HG03460 (cell line): ENCODE measurements around the gene POC5.

ENCODE experiments used
- ATAC-seq: cut with Tn5 transposase; IDR thresholded peaks from one replicate; pipeline ENCODE4 v1.9.1; 2021; ENCODE audit not compliant: unreplicated experiment

The POC5 gene

DNA sequence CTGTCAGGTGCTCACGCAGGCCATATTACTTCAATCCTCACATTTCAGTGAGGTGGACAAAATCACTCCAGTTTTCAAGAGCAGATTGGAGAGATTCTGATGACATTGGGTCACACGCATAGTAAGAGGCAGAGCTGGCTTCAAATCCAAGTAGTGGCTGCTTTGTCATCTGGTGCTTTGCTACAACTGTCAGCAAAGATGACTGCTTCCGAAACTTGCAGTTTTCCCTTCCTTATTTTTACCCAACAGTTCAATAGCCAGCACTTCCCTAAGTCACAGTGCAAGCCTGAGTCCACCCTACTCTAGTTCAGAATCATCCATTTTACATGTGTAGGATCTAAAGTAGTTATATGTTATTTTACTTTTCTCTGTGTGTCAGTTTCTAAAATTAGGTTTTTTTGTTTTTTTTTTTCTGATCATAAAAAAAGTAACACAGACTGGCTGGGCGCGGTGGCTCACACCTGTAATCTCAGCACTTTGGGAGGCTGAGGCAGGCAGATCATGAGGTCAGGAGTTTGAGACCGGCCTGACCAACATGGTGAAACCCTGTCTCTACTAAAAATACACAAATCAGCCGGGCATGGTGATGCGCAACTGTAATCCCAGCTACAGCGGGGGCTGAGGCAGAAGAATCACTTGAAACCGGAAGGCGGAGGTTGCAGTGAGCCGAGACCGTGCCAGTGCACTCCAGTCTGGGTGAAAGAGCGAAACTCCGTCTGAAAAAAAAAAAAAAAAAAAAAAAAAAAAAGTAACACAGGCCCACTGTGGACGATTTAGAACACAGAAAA lies 56.4 kb downstream of the POC5 start:
- no peak for ATAC-seq

DNA sequence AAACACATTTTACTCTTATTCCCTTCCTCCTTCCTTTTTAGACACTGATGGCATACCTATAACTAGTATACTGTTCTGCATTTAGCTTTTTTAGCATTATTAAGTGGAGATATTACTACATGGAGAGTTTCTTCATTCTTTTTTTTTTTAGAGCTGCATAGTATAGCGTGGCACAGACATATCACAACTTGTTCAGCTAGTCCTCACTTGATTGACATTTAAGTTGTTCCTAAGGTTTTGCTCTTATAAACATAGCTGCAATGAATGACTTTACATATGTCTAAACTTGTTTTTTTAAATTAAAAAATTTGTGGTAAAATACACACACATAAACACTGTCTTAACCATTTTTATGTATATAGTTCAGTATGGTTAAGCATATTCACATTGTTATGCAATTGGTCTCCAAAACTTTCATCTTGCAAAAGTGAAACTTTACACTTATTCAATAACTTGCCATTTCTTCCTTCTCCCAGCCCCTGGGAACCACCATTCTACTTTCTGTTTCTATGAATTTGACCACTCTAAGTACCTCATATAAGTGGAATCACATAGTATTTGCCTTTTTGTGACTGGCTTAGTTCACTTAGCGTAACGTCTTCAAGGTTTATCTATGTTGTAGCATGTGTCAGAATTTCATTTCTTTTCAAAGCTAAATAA lies 57.3 kb downstream of the POC5 start:
- ATAC-seq: no peak

DNA sequence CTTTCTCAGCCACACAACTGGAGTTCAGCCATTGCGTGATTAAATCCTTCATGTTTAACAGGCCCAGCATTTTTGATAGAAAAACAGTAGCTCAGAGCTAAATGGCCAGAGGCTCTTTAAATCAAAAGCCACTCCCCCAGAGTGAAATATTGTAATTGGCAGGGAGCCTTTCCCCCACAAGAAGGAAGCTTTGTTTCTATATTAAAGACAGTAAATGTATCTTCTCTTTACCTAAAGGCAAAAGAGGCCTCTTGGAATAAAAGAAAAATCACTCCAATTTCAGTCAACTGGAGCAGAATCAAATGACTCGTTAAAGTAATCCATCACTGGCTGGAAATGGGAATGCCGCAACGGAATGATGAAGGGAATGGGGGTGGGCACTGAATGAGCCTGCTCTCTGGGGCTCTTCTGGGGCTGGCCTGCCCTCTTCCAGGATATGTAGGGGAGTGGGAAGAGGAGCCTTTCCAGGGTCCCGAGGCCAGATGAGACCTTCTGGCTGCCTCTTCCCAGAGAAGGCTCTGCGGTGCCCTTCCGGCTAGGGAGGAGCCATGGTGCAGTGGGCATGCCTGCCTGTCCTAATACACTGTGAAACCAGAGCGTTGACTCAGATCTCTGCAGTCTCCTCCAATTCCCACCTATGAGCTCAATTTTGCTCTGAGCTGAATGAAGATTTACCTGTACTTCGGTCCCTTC lies 60.8 kb downstream of the POC5 start:
- ATAC-seq: no peak

DNA sequence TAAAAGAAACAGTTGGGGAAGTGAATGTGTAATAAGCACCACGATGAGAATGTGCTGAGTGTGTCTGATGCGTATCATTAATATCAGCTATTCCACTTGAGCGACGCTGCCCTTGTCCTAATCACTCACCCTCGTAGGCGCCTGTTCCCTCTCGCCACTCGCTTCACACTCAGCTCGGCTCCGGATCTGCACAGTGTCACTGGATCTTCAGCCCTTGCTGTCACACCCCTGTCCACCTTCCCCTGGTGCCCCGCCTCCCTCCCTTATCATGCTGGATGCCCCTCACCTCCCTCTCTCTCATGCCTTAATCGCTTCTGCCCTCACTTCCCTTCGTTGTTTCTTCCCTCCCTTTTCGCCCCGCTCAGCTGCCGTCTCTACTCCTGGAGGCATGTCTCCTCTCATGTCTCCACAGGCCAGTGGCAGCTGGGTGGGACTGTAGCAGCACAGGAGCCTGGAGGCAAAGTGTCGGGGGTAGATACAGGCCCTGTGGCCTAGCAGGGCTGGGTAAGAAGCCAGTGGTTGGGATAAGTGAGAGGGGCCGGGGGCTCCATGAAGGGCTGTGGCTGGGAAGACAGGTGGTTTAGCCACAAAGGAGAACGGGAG lies 62.4 kb downstream of the POC5 start:
- ATAC-seq: no peak

DNA sequence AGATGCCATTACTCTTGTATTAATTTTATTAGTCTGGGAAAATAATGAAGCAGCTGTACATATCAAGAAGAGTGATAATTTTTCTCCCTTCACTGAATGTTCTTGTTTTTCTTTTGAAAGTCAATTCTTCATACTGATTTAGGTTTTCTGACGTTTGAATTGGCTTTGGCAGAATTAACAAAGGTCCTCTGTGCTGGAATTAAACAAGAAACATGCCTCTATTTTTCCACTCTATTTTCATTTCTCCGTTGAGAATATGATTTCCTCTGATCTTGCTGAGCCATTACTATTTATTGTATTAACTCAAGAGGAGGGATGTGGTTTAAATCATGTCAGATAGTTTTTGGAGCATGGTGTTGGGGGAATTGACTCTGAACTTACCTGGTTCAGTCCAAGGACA lies 63.7 kb downstream of the POC5 start:
- ATAC-seq: no peak

DNA sequence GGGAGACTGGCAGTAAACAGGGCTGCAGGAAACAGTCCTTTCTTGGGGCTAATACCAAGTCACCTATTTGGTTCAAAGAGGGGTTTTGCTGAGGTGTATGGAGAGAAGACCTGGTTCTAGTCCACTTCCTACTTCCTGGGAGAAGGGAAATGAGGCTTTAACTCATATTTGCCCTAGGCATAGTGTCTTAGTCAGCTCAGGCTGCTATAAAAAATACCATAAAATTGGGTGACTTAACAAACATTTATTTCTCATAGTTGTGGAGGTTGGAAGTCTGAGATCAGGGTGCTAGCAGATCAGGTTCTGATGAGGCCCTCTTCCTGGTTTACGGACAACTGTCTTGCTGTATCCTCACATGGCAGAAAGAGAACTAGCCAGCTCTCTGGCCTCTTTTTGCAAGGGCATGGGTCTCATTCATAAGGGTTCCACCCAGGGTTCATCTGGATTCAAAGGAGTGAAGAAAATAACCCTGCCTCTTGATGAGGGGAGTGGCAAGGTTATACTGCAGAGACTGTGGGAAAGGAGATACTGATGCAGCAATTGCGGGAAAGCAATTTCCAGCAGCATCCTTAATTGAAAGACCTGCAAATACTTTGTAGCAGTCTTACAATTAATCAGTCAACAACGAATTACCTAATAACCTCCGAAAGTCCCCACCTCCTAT lies 65.5 kb downstream of the POC5 start:
- no peak for ATAC-seq

DNA sequence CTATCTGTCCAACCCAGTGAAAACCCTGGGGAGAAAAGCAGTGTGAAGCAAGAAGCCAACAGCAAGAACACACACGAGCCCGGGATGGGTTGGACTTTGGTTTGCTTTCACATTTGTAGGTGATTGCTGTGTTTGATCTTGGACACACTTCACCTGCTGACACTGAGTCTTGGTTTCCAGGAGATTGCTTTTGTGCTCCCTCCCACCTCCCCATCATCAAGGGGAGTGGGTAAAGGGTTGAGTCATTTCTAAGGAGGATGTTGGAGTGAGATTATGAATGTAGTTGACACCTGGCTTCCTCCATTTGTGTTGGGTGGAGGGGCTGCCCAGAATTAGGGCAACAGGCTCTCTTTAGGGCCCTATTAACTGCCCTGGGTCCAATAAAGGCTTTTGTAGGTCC lies 68.5 kb downstream of the POC5 start:
- ATAC-seq: no peak

DNA sequence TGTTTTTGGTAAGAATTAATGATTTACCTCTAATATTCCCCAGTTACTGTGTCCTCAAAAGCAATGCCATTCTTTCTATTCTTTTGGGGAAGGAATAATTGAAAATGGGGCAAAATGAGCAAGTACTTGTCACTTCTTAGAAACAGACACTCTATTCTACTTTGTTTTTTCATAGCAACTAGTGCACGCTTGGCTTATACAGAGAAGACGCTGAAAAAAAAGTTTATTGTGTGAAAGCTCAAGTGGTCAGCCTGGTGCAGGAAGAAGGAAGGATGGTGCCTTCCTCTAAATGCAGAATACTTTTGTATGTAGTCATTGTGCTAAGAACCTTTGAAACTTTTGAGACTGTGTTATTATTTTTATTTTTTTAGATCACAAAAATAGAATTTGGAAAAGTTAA lies 76.4 kb downstream of the POC5 start:
- ATAC-seq: no peak

DNA sequence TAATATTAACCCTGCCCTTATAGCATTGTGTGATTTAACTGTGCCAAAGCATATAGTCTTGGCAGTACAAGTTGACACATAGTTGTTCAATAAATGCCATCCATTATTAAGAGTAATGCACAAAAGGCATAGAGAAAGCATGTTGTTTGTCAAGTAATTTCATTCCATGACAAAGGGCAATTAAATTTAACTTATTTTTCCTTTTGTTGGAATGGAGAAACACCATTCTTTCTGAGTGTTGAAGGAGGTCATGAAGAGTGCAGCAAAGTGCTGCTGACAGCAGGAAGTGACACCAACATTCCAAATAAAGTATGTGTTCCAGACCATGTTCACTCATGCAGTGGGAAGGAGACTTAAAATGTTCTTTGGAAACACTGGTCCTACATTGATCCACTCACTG lies 76.8 kb downstream of the POC5 start:
- ATAC-seq: no peak

DNA sequence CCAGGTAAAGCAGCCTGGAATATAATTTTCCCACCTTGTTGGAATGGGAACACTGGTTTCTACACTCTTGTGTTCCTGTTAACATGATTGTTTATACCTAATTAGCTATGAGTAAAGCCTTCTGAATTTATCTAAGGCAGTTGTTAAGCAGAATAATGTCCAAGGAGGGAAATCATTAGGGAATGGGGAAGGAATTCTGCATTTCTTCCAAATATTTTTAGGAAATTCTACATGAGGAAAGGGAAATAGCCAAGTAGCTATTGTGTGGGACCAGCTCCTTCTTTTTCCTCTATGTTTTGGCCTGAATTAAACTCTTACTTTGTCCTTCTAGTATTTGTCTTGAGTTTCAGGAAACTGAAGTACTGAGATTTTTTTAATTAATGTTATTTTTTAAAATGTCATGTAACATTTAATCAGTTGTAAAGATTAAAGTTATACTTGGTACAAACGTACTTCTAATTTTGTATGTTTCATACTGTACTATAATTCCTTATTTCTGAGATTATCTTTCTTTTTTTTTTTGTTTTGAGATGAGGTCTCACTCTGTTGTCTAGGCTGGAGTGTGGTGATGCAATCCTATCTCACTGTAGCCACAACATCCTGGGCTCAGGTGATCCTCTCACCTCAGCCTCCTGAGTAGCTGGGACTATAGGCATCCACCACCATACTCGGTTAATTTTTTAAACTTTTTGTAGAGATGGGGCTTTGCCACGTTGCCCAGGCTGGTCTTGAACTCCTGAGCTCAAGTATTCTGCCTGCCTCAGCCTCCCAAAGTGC lies 77.5 kb downstream of the POC5 start:
- ATAC-seq: no peak

DNA sequence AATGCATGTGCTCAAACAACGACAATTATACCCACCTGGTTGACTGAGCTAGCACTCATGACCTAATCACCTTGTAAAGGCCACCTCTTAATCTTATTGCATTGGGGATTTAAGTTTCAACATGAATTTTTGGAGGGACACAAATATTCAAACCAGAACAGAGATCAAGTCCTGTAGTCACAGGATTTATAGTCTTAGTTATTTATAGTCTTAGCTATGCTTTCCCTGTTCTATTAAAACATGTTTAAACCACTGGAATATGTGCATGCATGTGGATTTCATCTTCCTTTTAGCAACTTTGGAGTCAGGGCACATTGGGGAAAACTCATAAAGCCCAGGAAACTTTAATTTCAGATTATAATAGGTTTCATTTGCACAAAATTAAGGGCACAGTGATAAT lies 79.3 kb downstream of the POC5 start:
- no peak for ATAC-seq

DNA sequence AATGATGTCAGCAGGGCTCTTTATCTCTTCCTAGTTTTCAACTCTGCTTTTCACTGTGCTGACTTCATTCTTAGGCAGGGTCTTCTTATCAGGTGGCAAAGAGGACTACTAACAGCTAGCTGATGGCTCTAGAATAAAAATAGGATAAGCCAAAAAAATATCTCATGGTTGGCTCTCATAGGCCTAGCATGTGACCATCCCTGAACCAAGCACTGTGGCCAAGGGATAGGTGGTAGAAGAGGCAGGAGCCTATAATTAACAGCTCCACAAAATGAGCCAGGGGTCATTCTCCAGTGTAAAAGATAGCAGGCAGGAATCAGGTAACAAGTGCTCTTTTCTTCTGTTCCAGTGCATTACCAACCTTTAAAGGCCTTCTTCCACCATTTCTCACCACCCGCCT lies 84.9 kb downstream of the POC5 start:
- no peak for ATAC-seq

DNA sequence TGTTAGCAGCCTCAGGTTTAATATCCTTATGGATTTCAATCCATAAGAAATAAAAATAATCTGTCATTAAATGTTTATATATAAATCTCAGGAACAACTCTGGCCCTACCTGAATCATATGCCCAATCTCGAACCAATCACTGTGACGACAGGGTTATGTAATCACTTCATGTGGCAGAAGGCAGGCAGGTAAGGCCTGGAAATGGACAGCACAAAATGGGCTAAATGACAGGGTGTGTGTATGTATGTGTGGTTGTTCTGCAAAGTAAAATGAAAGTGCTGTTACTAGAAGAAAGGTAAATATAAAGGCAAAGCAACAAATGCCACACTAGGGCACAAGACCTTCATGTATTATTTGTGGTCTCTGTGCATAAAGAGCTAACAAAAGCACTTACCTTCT lies 86.4 kb downstream of the POC5 start:
- no peak for ATAC-seq

DNA sequence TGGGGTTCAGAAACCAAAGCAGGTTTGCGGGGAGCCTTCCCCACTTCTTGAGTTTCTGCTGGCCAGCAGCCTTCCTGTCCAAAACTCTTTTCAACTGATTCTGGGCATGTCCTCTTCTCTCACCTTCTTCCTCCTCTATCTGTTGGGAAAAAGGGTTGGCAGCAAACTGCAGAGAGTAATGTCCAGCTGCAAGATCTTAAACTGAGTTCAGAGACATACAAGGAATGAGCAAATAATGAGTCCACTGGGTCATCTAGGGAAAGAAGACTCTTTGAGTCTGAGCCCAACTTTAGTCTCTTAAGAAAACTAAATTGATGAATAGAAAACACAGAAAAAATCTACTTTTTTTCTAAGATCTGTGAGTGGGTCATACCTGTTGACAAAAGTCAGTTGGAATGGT lies 89.4 kb downstream of the POC5 start:
- no peak for ATAC-seq

DNA sequence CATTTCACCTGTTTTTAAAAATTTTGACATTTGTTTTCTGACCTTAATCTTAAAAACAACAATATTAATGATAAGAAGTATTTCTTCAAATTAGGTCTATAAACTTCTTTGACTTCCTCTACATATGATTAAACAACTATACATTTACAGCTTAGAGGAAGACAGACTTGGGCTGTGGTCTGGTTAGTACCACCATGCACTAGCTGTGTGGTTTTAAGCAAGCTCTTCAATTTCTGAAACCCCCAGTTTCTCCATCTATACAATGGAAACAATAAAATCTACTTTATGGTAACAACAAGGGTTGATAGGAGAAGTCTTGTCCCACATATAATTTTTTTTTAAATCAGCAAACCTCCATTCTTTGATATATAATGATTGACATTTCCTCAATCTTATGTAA lies 90.3 kb downstream of the POC5 start:
- ATAC-seq: no peak
